Karpas-422 (cell line): ENCODE measurements around the gene TSHB. TPM values are rescaled to one million over a fixed set of nuclear protein-coding genes. Genes with fewer than 3 reads are reported as not detected.

Experiments
- DNase-seq: peaks from one replicate; pipeline ENCODE4 v3.0.0-alpha.2; 2015
- H2AFZ ChIP-seq: fragments of 200-600 bp; sonication (generic); 2 replicates; pipeline ENCODE4 v1.6.1; 2014; ENCODE audit warnings: antibody characterized with exemption, low read length, mixed read lengths
- H3K27ac ChIP-seq: fragments of 200-600 bp; sonication (generic); 2 replicates; pipeline ENCODE4 v1.5.1; 2014; ENCODE audit warnings: mild to moderate bottlenecking, low read length, moderate library complexity
- H3K27me3 ChIP-seq: fragments of 200-600 bp; sonication (generic); 2 replicates; pipeline ENCODE4 v1.6.1; 2014; ENCODE audit warnings: low read length, mixed read lengths
- H3K36me3 ChIP-seq: fragments of 200-600 bp; sonication (generic); 2 replicates; pipeline ENCODE4 v1.6.1; 2014; ENCODE audit warnings: low read length, mixed read lengths; ENCODE audit not compliant: insufficient read depth
- H3K4me1 ChIP-seq: fragments of 200-600 bp; sonication (generic); 2 replicates; pipeline ENCODE4 v1.6.1; 2014; ENCODE audit warnings: mild to moderate bottlenecking, low read length, mixed read lengths
- H3K4me2 ChIP-seq: fragments of 200-600 bp; sonication (generic); 2 replicates; pipeline ENCODE4 v1.6.1; 2014; ENCODE audit warnings: low read length, low read depth, mild to moderate bottlenecking; ENCODE audit not compliant: poor library complexity, severe bottlenecking
- H3K4me3 ChIP-seq: fragments of 200-600 bp; sonication (generic); 2 replicates; pipeline ENCODE4 v1.5.1; 2014; ENCODE audit warnings: mild to moderate bottlenecking, antibody characterized with exemption, low read length, mixed read lengths
- H3K79me2 ChIP-seq: fragments of 200-600 bp; sonication (generic); 2 replicates; pipeline ENCODE4 v1.6.1; 2014; ENCODE audit warnings: mild to moderate bottlenecking, low read length, mixed read lengths
- H3K9ac ChIP-seq: fragments of 200-600 bp; sonication (generic); 2 replicates; pipeline ENCODE4 v1.6.0; 2014; ENCODE audit warnings: low read length
- H3K9me2 ChIP-seq: fragments of 200-600 bp; sonication (generic), shearing (Covaris generic); replicated peaks from 2 replicates; pipeline ENCODE4 v1.6.0; 2014; ENCODE audit warnings: mild to moderate bottlenecking, low read length, moderate library complexity; ENCODE audit not compliant: insufficient read depth
- H3K9me3 ChIP-seq: fragments of 300-700, 200-600 bp; sonication (generic); 2 replicates; pipeline ENCODE4 v1.6.1; 2014; ENCODE audit warnings: low read length, mixed read lengths
- H4K20me1 ChIP-seq: fragments of 200-600 bp; sonication (generic); 2 replicates; pipeline ENCODE4 v1.6.1; 2014; ENCODE audit warnings: mild to moderate bottlenecking, antibody characterized with exemption, low read length, low read depth; ENCODE audit not compliant: insufficient read depth
- total RNA-seq: library from RNA; depleted of rRNA; stranded (reverse); fragments of >200 nt; shearing (Covaris generic); gene quantifications from 2 replicates; pipeline ENCODE4 v1.2.3, GENCODE V29; 2014; ENCODE audit warnings: low replicate concordance

Gene TSHB
- total RNA-seq, 1 experiment from 2014 or later: not detected

GRCh38 chr1:115062542-115063004, 32.9 kb downstream of the TSHB start:
- no peak overlapping the region for H3K9ac ChIP-seq
- DNase-seq: no peak
- no peaks in the 10 kb centered on the region for H3K9me2 ChIP-seq
- no peaks in the 10 kb centered on the region for H3K36me3 ChIP-seq
- no peaks in the 10 kb centered on the region for H4K20me1 ChIP-seq
- no peaks in the 10 kb centered on the region for H3K79me2 ChIP-seq
- no peaks in the 10 kb centered on the region for H3K9me3 ChIP-seq
- no peaks in the 10 kb centered on the region for H3K27me3 ChIP-seq
- H3K27ac ChIP-seq: no peak overlapping the region
- no peak overlapping the region for H2AFZ ChIP-seq
- H3K4me2 ChIP-seq: no peak overlapping the region
- H3K4me1 ChIP-seq: no peaks in the 10 kb centered on the region
- no peak overlapping the region for H3K4me3 ChIP-seq

GRCh38 chr1:115063228-115063901, 33.7 kb downstream of the TSHB start:
- H3K4me1 ChIP-seq: no peaks in the 10 kb centered on the region
- no peak overlapping the region for H3K27ac ChIP-seq
- no peaks in the 10 kb centered on the region for H3K36me3 ChIP-seq
- no peaks in the 10 kb centered on the region for H3K27me3 ChIP-seq
- H3K4me3 ChIP-seq: no peak overlapping the region
- H3K9me3 ChIP-seq: no peaks in the 10 kb centered on the region
- H3K79me2 ChIP-seq: no peaks in the 10 kb centered on the region
- H2AFZ ChIP-seq: no peak overlapping the region
- H3K4me2 ChIP-seq: no peak overlapping the region
- H3K9ac ChIP-seq: no peak overlapping the region
- H4K20me1 ChIP-seq: no peaks in the 10 kb centered on the region
- DNase-seq: no peak
- H3K9me2 ChIP-seq: no peaks in the 10 kb centered on the region

GRCh38 chr1:115064461-115064860, 34.8 kb downstream of the TSHB start:
- Histone ChIP-seq H4K20me1 (no peaks in the 10 kb centered on the region), H3K9me2 (no peaks in the 10 kb centered on the region), H3K27me3 (no peaks in the 10 kb centered on the region), H3K4me1 (no peaks in the 10 kb centered on the region), H3K36me3 (no peaks in the 10 kb centered on the region), H3K4me2 (no peak overlapping the region), H3K9ac (no peak overlapping the region), H2AFZ (no peak overlapping the region), H3K4me3 (no peak overlapping the region), H3K79me2 (no peaks in the 10 kb centered on the region), H3K27ac (no peak overlapping the region), H3K9me3 (no peaks in the 10 kb centered on the region)
- no peak for DNase-seq

- no peaks in the 10 kb centered on the region for H3K9me2 ChIP-seq
- no peak for DNase-seq
- H3K9me3 ChIP-seq: no peaks in the 10 kb centered on the region
- no peak overlapping the region for H3K27ac ChIP-seq
- H3K36me3 ChIP-seq: no peaks in the 10 kb centered on the region
- H3K27me3 ChIP-seq: no peaks in the 10 kb centered on the region
- H3K79me2 ChIP-seq: no peaks in the 10 kb centered on the region
- H2AFZ ChIP-seq: no peak overlapping the region
- no peak overlapping the region for H3K9ac ChIP-seq
- H3K4me2 ChIP-seq: no peak overlapping the region
- H3K4me1 ChIP-seq: no peaks in the 10 kb centered on the region
- H4K20me1 ChIP-seq: no peaks in the 10 kb centered on the region
- H3K4me3 ChIP-seq: no peak overlapping the region
These were observed 35.4 kb downstream of the TSHB start for GRCh38 chr1:115065021-115065420.

GRCh38 chr1:115067161-115067859, 37.7 kb downstream of the TSHB start:
- no peak overlapping the region for H3K27ac ChIP-seq
- no peaks in the 10 kb centered on the region for H3K9me2 ChIP-seq
- H3K79me2 ChIP-seq: no peaks in the 10 kb centered on the region
- no peaks in the 10 kb centered on the region for H3K36me3 ChIP-seq
- H3K27me3 ChIP-seq: no peaks in the 10 kb centered on the region
- no peaks in the 10 kb centered on the region for H4K20me1 ChIP-seq
- DNase-seq: no peak
- H2AFZ ChIP-seq: no peak overlapping the region
- H3K4me1 ChIP-seq: no peaks in the 10 kb centered on the region
- no peak overlapping the region for H3K4me3 ChIP-seq
- no peak overlapping the region for H3K9ac ChIP-seq
- no peaks in the 10 kb centered on the region for H3K9me3 ChIP-seq
- H3K4me2 ChIP-seq: no peak overlapping the region

- Histone ChIP-seq H3K4me3 (no peak overlapping the region), H3K36me3 (no peaks in the 10 kb centered on the region), H3K9me3 (no peaks in the 10 kb centered on the region), H3K27me3 (no peaks in the 10 kb centered on the region), H3K79me2 (no peaks in the 10 kb centered on the region), H3K4me1 (no peaks in the 10 kb centered on the region), H3K9me2 (no peaks in the 10 kb centered on the region), H2AFZ (no peak overlapping the region), H3K27ac (no peak overlapping the region), H4K20me1 (no peaks in the 10 kb centered on the region), H3K4me2 (no peak overlapping the region), H3K9ac (no peak overlapping the region)
- DNase-seq: no peak
These were observed 39.4 kb downstream of the TSHB start for GRCh38 chr1:115068826-115069585.

GRCh38 chr1:115069659-115070308, 40.2 kb downstream of the TSHB start:
- H4K20me1 ChIP-seq: no peaks in the 10 kb centered on the region
- no peaks in the 10 kb centered on the region for H3K79me2 ChIP-seq
- no peak overlapping the region for H3K4me3 ChIP-seq
- H3K27ac ChIP-seq: no peak overlapping the region
- DNase-seq: no peak
- no peaks in the 10 kb centered on the region for H3K9me3 ChIP-seq
- H3K9me2 ChIP-seq: no peaks in the 10 kb centered on the region
- no peak overlapping the region for H2AFZ ChIP-seq
- H3K36me3 ChIP-seq: no peaks in the 10 kb centered on the region
- H3K27me3 ChIP-seq: no peaks in the 10 kb centered on the region
- H3K9ac ChIP-seq: no peak overlapping the region
- H3K4me2 ChIP-seq: no peak overlapping the region
- H3K4me1 ChIP-seq: no peaks in the 10 kb centered on the region
